Thoracic aorta (tissue), 2 donors: ENCODE data around the gene ATRNL1. TPM values are rescaled to one million over a fixed set of nuclear protein-coding genes. Genes with fewer than 3 reads are reported as not detected.

ENCODE experiments used
- ATAC-seq: fragments of 150-250 bp; one replicate; pipeline ENCODE4 v1.8.0; 2017; ENCODE audit warnings: low read depth; ENCODE audit not compliant: insufficient number of reproducible peaks, low FRiP score
- DNase-seq: peaks from one replicate; pipeline ENCODE4 v3.0.0-alpha.2; 2020; ENCODE audit warnings: low spot score
- H3K27ac ChIP-seq, 2 donors: fragments of 200-600 bp; sonication (generic); 1 replicate in 1 of 2; 2 replicates in 1 of 2; pipeline ENCODE4 v1.5.1; 2016; ENCODE audit warnings: mild to moderate bottlenecking in 2 of 2, moderate library complexity in 2 of 2
- H3K27me3 ChIP-seq: fragments of 200-600 bp; sonication (generic); replicated peaks from 2 replicates; pipeline ENCODE4 v1.6.0; 2016; ENCODE audit warnings: mild to moderate bottlenecking; ENCODE audit not compliant: insufficient read depth
- H3K36me3 ChIP-seq: fragments of 200-600 bp; sonication (generic); one replicate; pipeline ENCODE4 v1.5.1; 2016
- H3K4me1 ChIP-seq, 2 donors: fragments of 200-600 bp; sonication (generic); 1 replicate in 1 of 2; 2 replicates in 1 of 2; pipeline versions ENCODE4 v1.5.1 to v1.6.0; 2016; ENCODE audit warnings: low read depth in 2 of 2, mild to moderate bottlenecking in 1 of 2; ENCODE audit not compliant: control insufficient read depth in 1 of 2
- H3K4me3 ChIP-seq: fragments of 200-600 bp; sonication (generic); 2 replicates; pipeline ENCODE4 v1.5.1; 2016; ENCODE audit warnings: mild to moderate bottlenecking
- H3K9me3 ChIP-seq: fragments of 200-600 bp; sonication (generic); 2 replicates; pipeline ENCODE4 v1.5.1; 2016
- CTCF ChIP-seq: fragments of 200-600 bp; sonication (generic); IDR thresholded peaks from one replicate; pipeline ENCODE4 v1.5.1; 2019; ENCODE audit warnings: antibody characterized with exemption
- total RNA-seq, 2 donors: library from RNA; depleted of rRNA; stranded (reverse); fragments of >200 nt; gene quantifications; one replicate each; pipeline versions ENCODE4 v1.1.0 to v1.2.3, GENCODE V29; 2016

Gene ATRNL1
- total RNA-seq, 2 donors from 2014 or later, result 24.6 to 57.4 TPM

- no peaks in the 10 kb centered on the region for H3K9me3 ChIP-seq
- H3K27me3 ChIP-seq, result no peaks in the 10 kb centered on the region
- ATAC-seq (no peak), DNase-seq (no peak)
- no peaks in the 10 kb centered on the region for H3K4me1 ChIP-seq
- H3K36me3 ChIP-seq, result no peaks in the 10 kb centered on the region
- no peak overlapping the region for H3K4me3 ChIP-seq
- TF ChIP-seq CTCF, result no peak
- no peak overlapping the region for H3K27ac ChIP-seq
Measured at GRCh38 chr10:115898242-115898641, 805.1 kb downstream of the ATRNL1 start.

DNA sequence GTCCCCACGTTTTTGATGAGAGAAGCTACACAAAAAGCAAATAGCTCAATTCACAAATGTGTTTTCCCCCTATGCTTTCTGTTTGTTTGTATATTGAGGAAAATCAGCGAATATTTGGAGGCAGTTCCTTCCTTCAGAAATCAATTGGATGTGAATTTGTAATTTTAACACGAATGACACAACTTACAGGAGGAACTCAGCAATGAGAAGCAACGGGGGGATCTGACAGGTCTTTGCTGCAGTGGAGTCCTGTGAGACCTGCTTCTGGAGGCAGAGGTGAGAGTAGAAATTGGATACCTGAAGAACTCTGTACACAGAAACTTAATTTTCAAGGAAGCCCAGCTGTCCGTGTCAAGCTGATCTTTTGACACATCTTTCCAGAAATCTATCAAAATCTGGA, 809.4 kb downstream of the ATRNL1 start:
- Histone ChIP-seq H3K36me3 (no peaks in the 10 kb centered on the region), H3K9me3 (no peaks in the 10 kb centered on the region), H3K4me3 (no peak overlapping the region), H3K27ac (no peak overlapping the region), H3K27me3 (no peaks in the 10 kb centered on the region), H3K4me1 (no peaks in the 10 kb centered on the region)
- no peak for ATAC-seq
- no peak for TF ChIP-seq CTCF
- DNase-seq, result no peak

GRCh38 chr10:115903207-115903606, 810.0 kb downstream of the ATRNL1 start:
- H3K36me3 ChIP-seq, result no peaks in the 10 kb centered on the region
- no peaks in the 10 kb centered on the region for H3K9me3 ChIP-seq
- TF ChIP-seq CTCF, result no peak
- ATAC-seq (no peak), DNase-seq (no peak)
- no peak overlapping the region for H3K4me3 ChIP-seq
- no peaks in the 10 kb centered on the region for H3K27me3 ChIP-seq
- H3K4me1 ChIP-seq, result no peaks in the 10 kb centered on the region
- no peak overlapping the region for H3K27ac ChIP-seq

GRCh38 chr10:115903845-115904244, 810.7 kb downstream of the ATRNL1 start:
- TF ChIP-seq CTCF, result no peak
- Histone ChIP-seq H3K4me1 (no peaks in the 10 kb centered on the region), H3K27me3 (no peaks in the 10 kb centered on the region), H3K36me3 (no peaks in the 10 kb centered on the region), H3K4me3 (no peak overlapping the region), H3K9me3 (no peaks in the 10 kb centered on the region), H3K27ac (no peak overlapping the region)
- DNase-seq (no peak), ATAC-seq (no peak)

DNA sequence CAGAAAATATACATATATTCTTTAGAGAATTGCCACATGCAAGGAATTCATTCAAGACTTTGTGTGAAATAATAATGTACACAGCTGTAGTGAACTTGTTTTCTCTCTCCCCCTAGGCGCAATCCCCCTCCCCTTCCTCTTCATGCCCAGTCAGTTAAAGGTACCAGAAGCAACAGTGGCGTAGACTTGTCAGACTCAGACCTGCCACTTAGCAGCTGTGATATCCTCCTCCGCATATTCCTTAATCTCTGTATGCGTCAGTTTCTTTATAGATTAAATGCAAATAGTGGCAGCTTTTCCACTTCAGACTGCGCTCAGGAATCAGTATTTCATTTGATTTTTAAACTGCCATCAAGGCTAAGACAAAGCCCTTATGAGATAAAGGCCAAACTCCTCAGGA, 815.9 kb downstream of the ATRNL1 start:
- Histone ChIP-seq H3K27ac (no peak overlapping the region), H3K36me3 (no peaks in the 10 kb centered on the region), H3K9me3 (no peaks in the 10 kb centered on the region), H3K4me1 (no peaks in the 10 kb centered on the region), H3K4me3 (no peak overlapping the region), H3K27me3 (no peaks in the 10 kb centered on the region)
- no peak for TF ChIP-seq CTCF
- ATAC-seq, result no peak
- no peak for DNase-seq
